Small intestine (tissue), 7 donors: Measurements from ENCODE around the gene NRXN3. TPM values are rescaled to one million over a fixed set of nuclear protein-coding genes. Genes with fewer than 3 reads are reported as not detected.

Source experiments
- DNase-seq, 2 donors: peaks; one replicate each; pipeline versions ENCODE4 v3.0.0 to v3.0.0-alpha.2; 2013
- FAIRE-seq: peaks from 2 replicates; lab custom pipeline; 2012; peaks lifted over from hg19 to GRCh38; lab: Jason Lieb, UNC
- H3K27ac ChIP-seq, 3 donors: one replicate each; pipeline ENCODE4 v1.5.1; 2013; ENCODE audit warnings: low read length in 2 of 3, mild to moderate bottlenecking in 2 of 3, control low read depth in 1 of 3, inconsistent platforms in 1 of 3, low read depth in 1 of 3, moderate library complexity in 1 of 3
- H3K27me3 ChIP-seq, 3 donors: one replicate each; pipeline ENCODE4 v1.6.1; 2013; ENCODE audit warnings: low read length in 3 of 3, inconsistent platforms in 1 of 3; ENCODE audit not compliant: control insufficient read depth in 3 of 3, insufficient read depth in 3 of 3
- H3K36me3 ChIP-seq, 3 donors: one replicate each; pipeline ENCODE4 v1.6.1; 2013; ENCODE audit warnings: low read length in 3 of 3, inconsistent platforms in 1 of 3, low read depth in 1 of 3, mild to moderate bottlenecking in 1 of 3, moderate library complexity in 1 of 3; ENCODE audit not compliant: control insufficient read depth in 3 of 3, insufficient read depth in 2 of 3
- H3K4me1 ChIP-seq, 3 donors: one replicate each; pipeline ENCODE4 v1.6.1; 2013; ENCODE audit warnings: low read length in 2 of 3, inconsistent platforms in 1 of 3, low read depth in 1 of 3, mild to moderate bottlenecking in 1 of 3, moderate library complexity in 1 of 3; ENCODE audit not compliant: control insufficient read depth in 3 of 3, insufficient read depth in 2 of 3
- H3K4me3 ChIP-seq, 3 donors: one replicate each; pipeline ENCODE4 v1.5.1; 2013; ENCODE audit warnings: low read length in 3 of 3, control low read depth in 1 of 3, inconsistent platforms in 1 of 3, low read depth in 1 of 3, mild to moderate bottlenecking in 1 of 3, moderate library complexity in 1 of 3
- H3K9me3 ChIP-seq, 2 donors: one replicate each; pipeline ENCODE4 v1.6.1; 2013; ENCODE audit warnings: low read depth in 1 of 2, low read length in 1 of 2; ENCODE audit not compliant: control insufficient read depth in 2 of 2, insufficient read depth in 1 of 2
- WGBS, 3 donors: extraction: QIAGEN DNeasy Blood & Tissue Kit; methylation state at CpG; one replicate each; pipeline ENCODE4 v1.1.7; 2013; 5-methylcytosine and 5-hydroxymethylcytosine counted together
- polyA plus RNA-seq, 4 donors: library from polyadenylated mRNA; stranded (reverse) in 3 of 4; unstranded in 1 of 4; fragments of 200-250 nt in 3 of 4; fragments of 120-200 nt in 1 of 4; gene quantifications; one replicate each; pipeline versions ENCODE4 v1.2.1 to v1.2.3, GENCODE V29; 2013
- donor health status: healthy with polysubstance abuse.
- donor health status: control.
- donor health status: control.
- donor health status: Bipolar disorder and iron deficiency.
- donor health status: healthy.

Gene NRXN3
- polyA plus RNA-seq, 4 donors: 2.3 TPM; not detected in 2

DNA sequence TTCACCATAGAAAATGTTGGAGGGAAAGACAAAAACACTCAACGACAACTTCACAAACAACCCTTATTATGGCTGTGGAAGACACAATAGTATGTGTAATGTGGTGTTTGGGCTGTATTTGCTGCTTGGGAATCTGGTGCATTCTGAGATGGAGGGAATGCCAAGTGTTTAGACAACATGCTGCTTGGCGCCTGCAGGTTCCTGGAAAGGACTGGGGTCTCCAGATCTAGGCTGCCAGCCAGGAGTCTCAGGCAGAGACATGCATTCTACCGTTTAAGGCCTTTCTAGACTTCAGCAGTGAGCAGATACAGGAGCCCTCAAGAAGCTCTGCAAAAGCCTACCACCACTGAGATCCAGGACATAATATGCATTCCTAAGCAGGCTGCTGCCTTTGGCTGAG, 418.7 kb downstream of the NRXN3 start:
- Histone ChIP-seq H3K27ac (no peak overlapping the region), H3K9me3 (no peaks in the 10 kb centered on the region), H3K27me3 (no peaks in the 10 kb centered on the region), H3K36me3 (no peaks in the 10 kb centered on the region), H3K4me1 (no peaks in the 10 kb centered on the region), H3K4me3 (no peak overlapping the region)
- DNase-seq: no peak
- 73 to 86% (median 79%) methylated on average over 3 of the region's 3 CpGs for WGBS, 3 donors
- FAIRE-seq: no peak

DNA sequence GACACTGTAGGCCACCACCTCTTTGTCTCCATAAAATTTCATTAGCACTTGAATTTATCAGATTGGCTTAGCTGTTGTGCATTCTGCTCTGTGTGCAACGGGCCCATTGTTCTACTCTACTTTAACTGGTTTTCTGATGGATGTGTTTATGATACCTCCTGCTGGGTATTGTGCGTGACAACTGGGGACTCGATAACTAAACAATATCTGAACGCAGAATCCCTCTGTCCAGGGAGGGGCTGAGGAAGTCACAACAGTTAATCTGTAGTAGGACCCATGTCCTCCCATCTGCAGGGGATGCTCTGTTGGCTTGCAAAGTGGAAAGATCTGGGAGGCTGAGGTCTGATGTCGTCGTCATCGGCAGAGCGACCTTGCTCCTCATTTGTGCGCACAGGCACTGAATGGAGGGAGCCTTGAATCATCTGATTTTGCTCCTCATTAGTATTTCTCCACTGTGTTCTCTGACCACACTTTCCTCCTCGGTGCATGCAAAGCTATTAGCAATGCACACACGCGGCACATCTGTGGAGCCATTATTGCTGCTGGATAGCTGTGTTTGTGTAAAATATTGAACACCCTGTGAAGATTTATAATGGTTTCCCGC, 422.5 kb downstream of the NRXN3 start:
- DNase-seq (no peak), FAIRE-seq (no peak)
- Histone ChIP-seq H3K4me3 (no peak overlapping the region), H3K27me3 (no peaks in the 10 kb centered on the region), H3K9me3 (no peaks in the 10 kb centered on the region), H3K4me1 (no peaks in the 10 kb centered on the region), H3K27ac (no peak overlapping the region), H3K36me3 (no peaks in the 10 kb centered on the region)
- 74 to 79% (median 78%) methylated on average over 13 of the region's 13 CpGs for WGBS, 3 donors

DNA sequence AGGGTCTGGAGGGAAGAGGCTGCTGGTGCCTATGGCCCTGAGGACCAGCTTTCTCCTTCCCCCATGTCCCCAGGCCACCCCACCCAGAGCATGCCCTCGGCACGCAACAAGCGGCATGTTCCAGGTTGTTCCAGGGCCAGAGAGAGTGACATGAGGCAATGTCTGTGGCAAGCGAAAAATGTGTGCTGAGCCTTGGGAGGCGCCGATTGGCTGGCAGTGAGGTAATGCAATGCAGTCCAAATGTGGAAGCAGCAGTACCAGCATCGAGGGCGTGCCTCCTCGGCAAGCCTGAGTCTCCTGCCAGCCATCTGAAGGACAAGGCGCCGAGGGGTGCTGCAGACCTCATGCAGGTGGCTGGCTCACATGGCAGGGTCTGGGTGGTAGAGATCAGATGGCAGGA, 423.8 kb downstream of the NRXN3 start:
- no peaks in the 10 kb centered on the region for H3K27me3 ChIP-seq
- H3K4me1 ChIP-seq: no peaks in the 10 kb centered on the region
- WGBS, 3 donors: 85 to 93% (median 91%) methylated on average over 11 of the region's 11 CpGs
- H3K36me3 ChIP-seq: no peaks in the 10 kb centered on the region
- H3K9me3 ChIP-seq: no peaks in the 10 kb centered on the region
- DNase-seq (no peak), FAIRE-seq (no peak)
- no peak overlapping the region for H3K27ac ChIP-seq
- H3K4me3 ChIP-seq: no peak overlapping the region

DNA sequence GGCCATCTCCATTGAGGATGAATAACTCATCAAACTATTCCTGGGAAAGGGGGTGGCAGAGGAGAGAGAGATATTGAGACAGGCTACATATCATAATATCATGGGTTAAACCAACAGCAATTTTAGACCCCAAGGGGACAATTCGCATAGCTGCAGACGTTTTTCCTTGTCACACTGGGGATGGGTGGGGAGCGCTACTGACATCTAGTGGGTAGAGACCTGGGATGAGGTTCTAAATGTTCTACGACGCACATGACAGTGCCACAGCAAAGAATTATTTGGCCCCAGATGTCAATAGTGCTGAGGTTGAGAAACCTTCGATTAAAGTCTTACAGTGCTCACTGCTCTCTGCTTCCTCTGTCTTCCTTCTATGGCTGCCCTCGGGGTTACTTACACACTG, 425.6 kb downstream of the NRXN3 start:
- Histone ChIP-seq H3K27me3 (no peaks in the 10 kb centered on the region), H3K36me3 (no peaks in the 10 kb centered on the region), H3K27ac (no peak overlapping the region), H3K4me3 (no peak overlapping the region), H3K9me3 (no peaks in the 10 kb centered on the region), H3K4me1 (no peaks in the 10 kb centered on the region)
- 34 to 43% (median 36%) methylated on average over 7 of the region's 7 CpGs for WGBS, 3 donors
- FAIRE-seq (no peak), DNase-seq (peak in 1 of 2 donors; percentile 4)

DNA sequence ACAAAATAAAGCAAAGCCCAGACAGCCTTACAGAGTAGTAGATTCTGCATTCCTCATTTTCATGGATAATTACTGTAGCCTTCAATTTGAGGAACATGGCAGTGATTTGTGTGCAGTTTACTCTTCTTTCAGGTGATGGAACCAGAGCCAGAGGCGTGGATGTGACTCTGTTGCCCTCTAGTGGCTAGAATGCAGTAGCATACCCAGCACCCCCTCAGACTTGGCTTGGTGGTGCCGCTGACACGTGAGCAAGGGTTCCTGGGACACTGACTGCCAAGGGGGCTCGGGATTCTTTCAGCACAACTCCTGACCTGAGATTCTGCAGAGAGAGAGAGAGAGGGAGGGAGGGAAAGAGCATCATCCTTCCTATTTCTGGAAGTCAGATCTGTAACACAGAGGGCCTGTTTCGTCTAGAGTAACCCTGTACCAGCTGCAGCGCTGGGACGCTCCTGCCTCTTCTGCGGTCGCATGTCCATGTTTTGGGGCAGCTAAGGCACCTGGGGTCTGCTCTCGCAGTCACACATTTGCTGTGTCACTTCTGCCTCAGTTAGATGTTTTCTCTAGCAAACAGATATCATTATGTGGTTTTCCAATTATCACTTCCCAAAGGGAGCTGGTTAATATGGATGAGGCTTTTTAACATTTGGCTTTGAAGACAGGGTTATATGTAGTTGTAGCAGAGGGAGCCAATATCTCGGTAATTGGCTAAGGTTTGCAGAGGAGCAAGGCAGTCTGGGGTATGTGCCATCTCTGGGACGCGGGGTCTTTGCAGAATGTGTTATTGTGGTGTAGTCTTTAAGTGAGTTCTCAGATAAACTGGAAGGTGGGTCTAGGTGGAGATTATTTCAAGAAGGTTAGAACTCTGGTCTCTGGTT, 428.1 kb downstream of the NRXN3 start:
- peak; percentile 54 to 60 for DNase-seq
- H3K9me3 ChIP-seq: no peaks in the 10 kb centered on the region
- H3K36me3 ChIP-seq: no peaks in the 10 kb centered on the region
- H3K27ac ChIP-seq: no peak overlapping the region
- no peak overlapping the region for H3K4me3 ChIP-seq
- no peaks in the 10 kb centered on the region for H3K4me1 ChIP-seq
- WGBS, 3 donors: 52 to 53% (median 52%) methylated on average over 13 of the region's 13 CpGs
- FAIRE-seq: no peak
- H3K27me3 ChIP-seq: no peaks in the 10 kb centered on the region

DNA sequence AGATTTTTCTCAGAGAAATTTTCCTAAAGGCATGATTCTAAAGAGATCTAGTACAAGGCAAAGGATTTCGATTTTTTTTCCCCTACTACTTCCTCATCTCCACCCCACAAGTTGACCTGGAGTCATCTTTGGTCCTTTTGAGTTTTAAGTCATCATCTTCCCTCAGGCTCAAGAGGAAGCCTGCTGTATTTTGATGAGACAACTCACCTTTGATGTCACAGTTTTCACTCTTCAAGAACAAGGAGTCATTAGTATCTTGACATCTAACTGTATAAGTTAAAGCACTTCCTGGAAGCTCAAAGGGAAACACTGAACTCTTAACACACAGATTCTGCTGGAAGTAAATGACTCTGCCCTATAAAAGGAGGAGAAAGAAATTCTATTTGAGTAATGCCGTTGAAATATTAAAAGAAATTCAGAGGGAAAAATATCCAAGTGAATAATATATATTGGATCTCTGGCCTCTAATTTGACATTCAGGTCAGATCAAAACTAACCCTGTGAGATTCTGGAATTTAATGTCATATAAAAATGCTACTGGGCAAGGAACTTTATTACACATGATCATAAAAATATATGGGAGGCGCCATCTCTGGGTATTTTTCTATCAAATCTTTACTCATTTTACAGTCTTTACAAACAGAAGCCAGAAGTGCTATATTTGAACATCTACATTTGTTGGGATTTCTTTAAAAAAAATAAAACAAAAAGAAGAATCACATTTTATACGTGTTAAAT, 435.0 kb downstream of the NRXN3 start:
- Histone ChIP-seq H3K4me3 (no peak overlapping the region), H3K4me1 (no peaks in the 10 kb centered on the region), H3K36me3 (no peaks in the 10 kb centered on the region), H3K27me3 (no peaks in the 10 kb centered on the region), H3K9me3 (no peaks in the 10 kb centered on the region), H3K27ac (no peak overlapping the region)
- DNase-seq (no peak), FAIRE-seq (no peak)
- 53 to 65% (median 54%) methylated on average over 4 of the region's 4 CpGs for WGBS, 3 donors

DNA sequence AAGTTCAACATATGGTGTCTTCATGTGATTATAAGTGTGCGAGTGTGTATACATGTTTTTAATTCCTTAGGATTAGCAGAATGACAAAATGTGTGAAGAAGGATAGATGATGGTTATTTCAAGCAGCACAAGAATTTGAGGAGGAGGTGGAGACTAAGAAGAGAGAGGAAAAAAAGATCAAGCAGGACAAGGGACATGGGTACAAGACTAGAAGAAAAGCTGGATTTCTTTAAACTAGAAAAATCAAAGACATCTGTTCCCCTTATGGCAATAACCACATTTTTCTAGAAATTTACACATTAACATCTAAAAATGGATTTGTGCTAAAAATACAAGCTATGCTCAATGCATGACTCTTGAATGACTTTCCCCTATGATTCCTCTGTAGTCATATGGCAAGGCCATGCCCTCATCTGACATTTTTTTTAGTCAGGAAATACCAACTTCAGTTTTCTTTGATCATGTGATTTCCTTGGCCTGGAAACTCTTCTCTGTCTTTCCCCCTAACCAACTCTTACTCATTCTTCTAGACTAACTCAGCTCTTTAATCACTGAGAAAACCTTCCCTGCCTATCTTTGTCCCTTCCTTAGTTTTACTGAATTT, 435.8 kb downstream of the NRXN3 start:
- FAIRE-seq: no peak
- no peak overlapping the region for H3K27ac ChIP-seq
- H3K27me3 ChIP-seq: no peaks in the 10 kb centered on the region
- H3K9me3 ChIP-seq: no peaks in the 10 kb centered on the region
- no peak overlapping the region for H3K4me3 ChIP-seq
- no peaks in the 10 kb centered on the region for H3K4me1 ChIP-seq
- DNase-seq: no peak
- no peaks in the 10 kb centered on the region for H3K36me3 ChIP-seq
- 70 to 86% (median 83%) methylated on average over 1 of the region's 1 CpG for WGBS, 3 donors
